Stimulated activated CD8-positive, alpha-beta memory T cell treated with anti-CD3 and anti-CD28 coated beads, Interleukin-2, amount 100 ng/mL, for 48 hours (primary cell): ENCODE results near the gene NFU1.
A peak's percentile ranks its signal among the peaks of the same experiment; 100 is the strongest.
"Not testable (repeated sequence)": the region's sequence is repeated elsewhere in the genome, so short reads cannot be mapped to it uniquely, and the experiment has no call there.

Experiments used
- DNase-seq, 2 donors: peaks; one replicate each; pipeline ENCODE4 v3.0.0-alpha.2; 2020; ENCODE audit warnings: low read depth in 2 of 2

NFU1 gene

DNA sequence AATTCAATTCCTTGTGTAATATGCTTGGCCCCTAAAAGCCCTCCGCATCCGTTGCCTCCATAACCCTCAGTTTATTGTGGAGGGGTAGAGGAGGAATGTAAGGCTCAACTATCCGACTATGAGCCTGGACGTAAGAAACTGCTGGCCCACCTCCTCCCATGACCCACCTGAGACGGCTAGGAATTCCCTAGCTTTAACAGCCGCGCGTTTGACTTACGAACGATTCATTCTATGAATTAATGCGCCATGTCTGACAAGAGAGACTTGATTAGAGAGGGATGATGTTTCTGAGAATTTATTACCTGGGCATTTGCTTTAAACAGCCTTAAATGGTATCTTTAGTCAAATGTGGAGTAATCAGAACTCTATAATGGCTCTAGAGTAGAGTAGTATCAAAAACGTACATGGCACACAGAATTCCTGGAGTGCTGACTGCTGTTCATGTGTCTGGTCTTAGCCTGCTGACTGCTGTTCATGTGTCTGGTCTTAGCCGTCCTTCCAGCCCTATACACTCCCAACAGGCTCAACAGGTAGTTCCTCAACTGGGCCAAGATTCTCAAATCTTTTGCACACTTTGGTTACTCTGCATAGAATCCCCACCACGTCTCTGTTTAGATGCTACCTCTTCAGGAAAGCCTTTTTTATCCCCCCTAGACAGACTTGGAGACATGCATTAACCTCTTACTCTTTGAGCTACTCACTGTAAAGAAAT lies 49.3 kb downstream of the NFU1 start:
- no peak for DNase-seq

GRCh38 chr2:69386789-69387734 lies 50.2 kb downstream of the NFU1 start, which contains the start of gene GFPT1:
TSS of gene GFPT1 (minus strand) at chr2:69387227. CDS start at chr2:69387071, 156 bp downstream.
- DNase-seq = peak; percentile 89

GRCh38 chr2:69386360-69386759 lies 50.9 kb downstream of the NFU1 start:
- no peak for DNase-seq

DNA sequence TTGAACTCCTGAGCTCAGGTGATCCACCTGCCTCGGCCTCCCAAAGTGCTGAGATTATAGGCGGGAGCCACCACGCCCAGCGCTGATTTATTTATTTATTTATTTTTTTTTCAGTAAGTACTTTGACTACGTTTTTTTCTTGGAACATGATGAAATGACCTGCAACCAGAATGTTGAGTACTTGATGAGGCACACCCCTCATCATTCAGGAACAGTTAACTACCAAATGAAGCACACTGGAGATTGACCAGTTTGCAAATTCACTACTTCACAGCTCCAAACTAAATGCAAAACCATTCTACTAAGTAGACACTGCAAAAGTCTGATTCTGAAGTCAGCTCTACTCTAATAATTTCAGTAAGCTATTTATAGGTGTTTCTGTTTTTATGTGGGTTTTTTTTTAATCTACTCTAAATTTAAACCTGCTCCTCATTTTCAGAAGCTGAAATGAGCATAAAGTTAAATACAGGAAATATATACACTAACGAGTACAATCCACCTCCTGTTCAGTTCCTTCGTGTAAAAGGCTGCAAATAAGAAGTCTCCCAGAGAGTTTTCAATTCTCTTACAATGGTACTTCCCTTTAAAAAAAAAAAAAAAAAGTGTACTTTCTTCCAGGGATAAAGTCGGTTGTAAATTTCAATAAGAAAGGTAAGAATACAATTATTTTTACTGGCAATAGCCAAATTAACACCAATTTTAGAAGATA lies 51.6 kb downstream of the NFU1 start:
- DNase-seq = no peak

DNA sequence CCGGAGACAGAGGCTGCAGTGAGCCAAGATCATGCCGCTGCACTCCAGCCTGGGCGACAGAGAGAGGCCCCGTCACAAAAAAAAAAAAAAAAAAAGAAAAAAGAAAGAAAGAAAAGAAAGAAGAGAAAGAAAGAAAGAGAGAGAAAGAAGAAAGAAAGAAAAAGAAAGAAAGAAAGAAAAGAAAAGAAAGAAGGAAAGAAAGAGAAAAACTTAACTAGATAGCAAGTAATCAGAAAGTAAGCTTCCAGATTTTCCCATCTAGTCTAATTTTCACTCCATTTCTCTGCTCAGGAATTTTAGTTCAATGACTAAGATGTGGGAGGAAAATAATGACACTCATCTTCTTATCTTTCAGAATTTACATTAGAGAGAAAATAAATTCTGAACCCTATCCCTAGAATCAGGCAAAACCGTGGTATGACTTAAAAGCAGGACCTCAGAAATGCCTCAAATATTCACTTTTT lies 52.6 kb downstream of the NFU1 start:
- DNase-seq = no peak

DNA sequence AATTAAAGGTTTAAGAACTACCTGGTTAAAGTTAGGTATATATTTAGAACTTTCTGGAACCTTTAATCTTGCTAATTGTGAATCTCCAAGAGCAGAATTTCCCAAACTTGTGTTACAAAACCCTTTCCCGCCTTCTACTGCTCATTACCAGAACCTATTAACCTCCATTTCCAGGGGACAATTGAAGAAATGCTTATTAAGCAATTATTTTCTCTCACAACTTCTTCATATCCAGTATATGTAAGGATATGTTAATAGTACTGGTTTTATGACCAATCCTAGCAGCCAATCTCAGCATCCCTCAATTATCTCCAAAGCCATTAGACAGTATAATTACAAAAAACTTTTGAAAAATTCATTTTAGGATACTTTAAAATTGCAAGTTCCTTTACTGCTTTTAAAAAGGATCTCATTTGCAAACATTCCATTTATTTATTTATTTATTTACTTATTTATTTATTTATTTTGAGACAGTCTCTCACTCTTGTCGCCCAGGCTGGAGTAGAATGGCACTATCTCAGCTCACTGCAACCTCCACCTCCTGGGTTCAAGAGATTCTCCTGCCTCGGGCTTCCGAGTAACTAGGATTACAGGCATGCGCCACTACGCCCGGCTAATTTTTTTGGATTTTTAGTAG lies 53.9 kb downstream of the NFU1 start:
- no peak for DNase-seq

DNA sequence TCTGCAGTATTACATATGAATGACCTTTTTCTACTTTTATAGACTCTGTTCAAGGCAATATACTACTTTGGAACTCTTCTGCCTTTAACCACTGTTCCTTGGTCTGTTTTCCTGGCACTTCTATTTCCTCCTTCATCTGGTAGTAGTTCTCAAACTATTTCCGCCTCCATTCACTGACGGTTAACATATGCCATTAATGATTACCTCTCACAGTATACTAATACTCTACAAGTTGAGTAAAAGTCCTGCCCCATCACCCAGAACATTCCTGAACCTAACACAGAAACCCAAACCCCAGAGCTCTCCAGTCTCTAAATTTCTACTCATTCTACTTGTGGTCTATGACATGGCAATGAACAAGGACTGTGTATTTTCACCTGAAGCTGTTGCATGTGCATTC lies 54.7 kb downstream of the NFU1 start:
- no peak for DNase-seq

DNA sequence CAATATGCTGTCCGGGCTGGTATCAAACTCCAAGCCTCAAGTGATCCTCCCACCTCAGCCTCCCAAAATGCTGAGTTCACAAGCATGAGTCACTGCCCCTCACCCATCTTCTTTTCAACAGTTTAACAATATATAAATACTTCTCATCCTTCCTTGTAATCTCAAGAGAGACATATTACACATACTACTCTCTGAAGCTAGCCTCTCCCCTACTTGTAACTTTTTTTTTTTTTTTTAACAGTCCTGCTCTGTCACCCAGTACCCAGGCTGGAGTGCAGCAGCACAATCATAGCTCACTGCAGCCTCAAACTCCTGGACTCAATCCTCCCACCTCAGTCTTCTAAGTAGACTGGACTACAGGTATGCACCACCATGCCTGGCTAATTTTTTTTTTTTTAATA lies 55.9 kb downstream of the NFU1 start:
- DNase-seq = no peak

GRCh38 chr2:69380072-69380917 lies 56.9 kb downstream of the NFU1 start:
- DNase-seq = no peak

GRCh38 chr2:69376403-69376802 lies 60.8 kb downstream of the NFU1 start:
- DNase-seq = no peak

GRCh38 chr2:69375494-69376353 lies 61.5 kb downstream of the NFU1 start:
- DNase-seq = no peak

DNA sequence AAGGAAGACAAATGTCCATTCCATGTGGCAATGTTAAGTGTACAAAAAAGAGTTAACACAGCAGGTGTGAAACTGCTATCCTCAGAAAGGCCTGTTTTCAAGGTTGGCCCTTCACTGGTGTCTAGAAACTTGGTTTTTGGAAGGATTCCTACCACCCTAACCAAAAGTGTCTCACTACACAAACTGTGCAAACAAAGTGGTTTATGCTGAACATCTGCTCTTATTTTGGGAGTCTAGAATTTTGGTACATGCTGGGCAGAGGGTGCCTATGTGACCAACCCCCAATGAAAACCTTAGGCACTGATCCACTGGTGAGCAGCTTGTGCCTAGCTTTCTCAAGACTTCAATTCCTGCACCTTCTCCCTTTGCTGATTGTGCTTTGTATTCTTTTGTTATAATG lies 64.5 kb downstream of the NFU1 start:
- no peak for DNase-seq

- DNase-seq = no peak
These were observed 67.4 kb downstream of the NFU1 start for GRCh38 chr2:69369802-69370201.

DNA sequence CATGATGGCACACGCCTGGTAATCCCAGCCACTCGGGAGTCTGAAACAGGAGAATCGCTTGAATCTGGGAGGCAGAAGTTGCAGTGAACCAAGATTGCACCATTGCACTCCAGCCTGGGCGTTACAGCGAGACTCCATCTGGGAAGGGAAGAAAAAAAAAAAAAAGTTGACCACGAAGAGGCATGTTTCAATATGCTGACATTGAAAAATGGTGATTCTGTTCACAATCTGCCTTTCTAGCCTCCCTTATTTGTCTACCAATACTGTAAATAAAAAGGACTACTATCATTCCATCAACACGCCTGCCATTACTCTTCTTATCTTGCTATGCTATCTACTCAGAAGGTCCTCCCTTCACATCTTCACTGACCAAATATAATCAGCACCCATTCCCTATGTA lies 68.6 kb downstream of the NFU1 start:
- no peak for DNase-seq

GRCh38 chr2:69359371-69359770 lies 77.9 kb downstream of the NFU1 start:
- no peak for DNase-seq

- no peak for DNase-seq
These were observed 78.3 kb downstream of the NFU1 start for GRCh38 chr2:69358914-69359313.

DNA sequence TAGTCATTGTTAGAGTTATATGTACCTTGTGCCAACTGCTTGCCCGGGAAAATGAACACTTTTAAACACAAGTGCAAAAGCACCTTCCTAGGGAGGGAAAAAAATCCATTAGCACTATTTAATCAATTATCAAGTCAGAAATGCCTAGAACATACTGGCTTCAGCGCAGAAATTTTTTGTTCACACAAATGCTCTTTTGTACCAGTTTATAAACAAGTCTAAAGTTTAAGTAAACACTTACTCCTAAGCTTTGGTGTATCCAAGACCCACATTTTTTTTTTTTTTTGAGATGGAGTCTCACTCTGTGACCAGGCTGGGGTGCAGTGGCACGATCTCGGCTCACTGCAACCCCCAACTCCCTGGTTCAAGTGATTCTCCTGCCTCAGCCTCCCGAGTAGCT lies 80.8 kb downstream of the NFU1 start:
- no peak for DNase-seq

DNA sequence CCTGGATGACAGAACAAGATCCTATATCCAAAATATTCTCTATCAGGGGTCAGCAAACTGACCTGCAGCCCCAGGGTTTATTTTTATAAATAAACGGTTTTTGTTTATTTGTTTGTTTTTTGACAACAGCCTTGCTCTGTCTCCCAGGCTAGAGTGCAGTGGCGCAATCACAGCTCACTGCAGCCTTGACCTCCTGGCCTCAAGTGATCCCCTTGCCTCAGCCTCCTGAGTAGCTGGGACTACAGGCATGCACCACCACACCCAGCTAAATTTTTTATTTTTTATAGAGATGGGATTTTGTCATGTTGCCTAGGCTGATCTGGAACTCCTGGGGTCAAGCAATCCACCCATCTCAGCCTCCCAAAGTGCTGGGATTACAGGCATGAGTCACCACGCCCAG lies 82.3 kb downstream of the NFU1 start:
- DNase-seq = not testable (repeated sequence)

DNA sequence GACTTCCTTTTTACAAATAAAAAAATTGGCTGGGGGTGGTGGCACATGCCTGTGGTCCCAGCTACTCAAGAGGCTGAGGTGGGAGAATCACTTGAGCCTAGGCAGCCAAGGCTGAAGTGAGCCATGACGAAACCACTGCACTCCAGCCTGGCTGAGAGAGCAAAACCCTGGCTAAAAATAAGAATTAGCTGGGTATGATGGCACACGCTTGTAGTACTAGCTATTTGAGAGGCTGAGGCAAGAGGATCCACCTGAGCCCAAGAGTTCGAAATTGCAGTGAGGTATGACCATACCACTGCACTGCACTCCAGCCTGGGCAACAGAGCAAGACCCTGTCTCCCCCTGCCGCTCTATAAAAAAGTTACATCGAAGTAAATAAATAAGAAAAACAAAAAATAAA lies 83.9 kb downstream of the NFU1 start:
- no peak for DNase-seq

DNA sequence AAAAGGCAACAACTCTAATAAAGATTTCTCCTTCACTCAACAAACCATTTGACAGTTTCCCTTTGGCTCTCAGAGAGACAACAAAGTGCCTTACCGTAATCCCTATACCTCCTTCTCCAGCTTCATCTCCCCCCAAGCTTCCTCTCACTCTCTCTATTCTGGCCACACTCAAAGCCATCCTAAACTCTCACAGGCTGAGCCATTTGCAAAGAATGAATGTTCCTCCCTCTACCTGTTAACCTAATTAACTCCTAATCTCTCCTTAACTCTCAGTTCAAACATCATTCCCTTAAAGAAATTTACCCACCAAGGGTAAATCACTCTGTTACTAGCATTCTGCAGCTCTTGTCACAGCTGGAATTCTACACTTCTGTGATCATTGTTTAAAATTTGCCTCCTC lies 88.5 kb downstream of the NFU1 start:
- DNase-seq = no peak
